ENCODE results near the gene GPC4.

DNA sequence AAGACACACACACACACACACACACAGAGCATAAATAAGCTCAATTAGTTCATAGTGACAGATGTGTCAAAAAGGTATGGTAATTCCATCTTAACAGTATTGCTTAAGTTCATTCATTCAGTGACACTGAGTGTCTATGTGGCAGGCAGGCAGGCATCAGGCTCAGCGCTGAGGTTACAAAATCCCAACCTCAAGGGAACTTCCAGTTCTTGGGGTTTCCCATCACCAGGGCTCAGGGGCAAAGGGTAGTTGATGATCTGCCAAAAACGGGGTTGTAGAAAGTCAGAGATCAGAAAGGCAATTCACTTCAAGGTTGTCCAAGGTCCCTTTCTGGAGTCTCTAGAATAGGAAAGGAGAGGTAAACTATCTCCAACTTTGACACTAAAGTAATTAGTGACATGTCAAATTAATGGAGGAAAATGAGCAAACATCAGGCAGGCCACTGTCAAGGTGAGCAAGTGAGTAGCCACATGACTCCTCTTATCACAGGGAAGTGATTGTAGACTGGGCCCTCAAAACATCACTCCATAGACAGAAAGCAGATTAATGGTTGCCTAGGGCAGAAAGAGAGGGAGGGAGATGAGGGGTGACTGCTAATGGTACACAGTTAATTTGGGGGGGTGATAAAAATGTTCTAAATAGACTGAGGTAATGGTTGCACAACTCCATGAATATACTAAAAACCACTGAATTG, 41.8 kb downstream of the GPC4 start:
- TF ChIP-seq, protein P1, sequence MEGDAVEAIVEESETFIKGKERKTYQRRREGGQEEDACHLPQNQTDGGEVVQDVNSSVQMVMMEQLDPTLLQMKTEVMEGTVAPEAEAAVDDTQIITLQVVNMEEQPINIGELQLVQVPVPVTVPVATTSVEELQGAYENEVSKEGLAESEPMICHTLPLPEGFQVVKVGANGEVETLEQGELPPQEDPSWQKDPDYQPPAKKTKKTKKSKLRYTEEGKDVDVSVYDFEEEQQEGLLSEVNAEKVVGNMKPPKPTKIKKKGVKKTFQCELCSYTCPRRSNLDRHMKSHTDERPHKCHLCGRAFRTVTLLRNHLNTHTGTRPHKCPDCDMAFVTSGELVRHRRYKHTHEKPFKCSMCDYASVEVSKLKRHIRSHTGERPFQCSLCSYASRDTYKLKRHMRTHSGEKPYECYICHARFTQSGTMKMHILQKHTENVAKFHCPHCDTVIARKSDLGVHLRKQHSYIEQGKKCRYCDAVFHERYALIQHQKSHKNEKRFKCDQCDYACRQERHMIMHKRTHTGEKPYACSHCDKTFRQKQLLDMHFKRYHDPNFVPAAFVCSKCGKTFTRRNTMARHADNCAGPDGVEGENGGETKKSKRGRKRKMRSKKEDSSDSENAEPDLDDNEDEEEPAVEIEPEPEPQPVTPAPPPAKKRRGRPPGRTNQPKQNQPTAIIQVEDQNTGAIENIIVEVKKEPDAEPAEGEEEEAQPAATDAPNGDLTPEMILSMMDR (IDR thresholded peaks at IDR 0.05): no peak
- no peak for TF ChIP-seq POLR2A (IDR thresholded peaks at IDR 0.05)

All from Peyer's patch (tissue), 4 donors.